ENCODE data around the gene MXRA8. TPM values are rescaled to one million over a fixed set of nuclear protein-coding genes. Genes with fewer than 3 reads are reported as not detected.
"Not testable (repeated sequence)": the region's sequence is repeated elsewhere in the genome, so short reads cannot be mapped to it uniquely, and the experiment has no call there.

MXRA8 gene
- total RNA-seq, 2 experiments from 2014 or later = 0.92 to 0.98 TPM

- ChIA-PET POLR2A (interaction anchor here (0.7 to 5.3 kb wide), 4 partner anchors 10 to 238 kb away, joined by 3 to 48 read pairs (median 6); partner anchors contain the start of genes AURKAIP1 and CCNL2), CTCF (no interaction called here)
- no peak for ATAC-seq
- Mint-ChIP-seq H3K4me3 (no peak overlapping the region), H3K27me3 (no peaks in the 10 kb centered on the region), H3K27ac (no peak overlapping the region), H3K4me1 (ENCODE audit: low read depth) (no peaks in the 10 kb centered on the region), H3K9me3 (no peaks in the 10 kb centered on the region), H3K36me3 (ENCODE audit: low read depth) (peaks cover 44% of the 10 kb centered on the region)
- intact Hi-C loops (cut with micrococcal nuclease) = no loop called here
- DNase-seq = no peak
- no peak for TF ChIP-seq CTCF (IDR thresholded peaks at IDR 0.05)
Measured at GRCh38 chr1:1385931-1386330, 27.6 kb upstream of the MXRA8 start.

GRCh38 chr1:1385339-1385738 is 27.0 kb upstream of the MXRA8 start:
- H3K27ac Mint-ChIP-seq; intact Hi-C loops (cut with micrococcal nuclease); H3K9me3 Mint-ChIP-seq; CTCF ChIA-PET; ATAC-seq; DNase-seq; H3K4me3 Mint-ChIP-seq; H3K4me1 Mint-ChIP-seq (ENCODE audit: low read depth); H3K27me3 Mint-ChIP-seq: not testable (repeated sequence)
- peaks cover 38% of the 10 kb centered on the region for H3K36me3 Mint-ChIP-seq (ENCODE audit: low read depth)
- POLR2A ChIA-PET = interaction anchor here (0.7 to 5.3 kb wide), 3 partner anchors 11 to 239 kb away, joined by 3 to 48 read pairs (median 8); partner anchors contain the start of gene CCNL2

- H3K9me3 Mint-ChIP-seq = no peaks in the 10 kb centered on the region
- H3K36me3 Mint-ChIP-seq (ENCODE audit: low read depth) = peaks cover 6% of the 10 kb centered on the region
- no peak overlapping the region for H3K27ac Mint-ChIP-seq
- no peak for ATAC-seq
- no peak overlapping the region for H3K4me3 Mint-ChIP-seq
- ChIA-PET CTCF (no interaction called here), POLR2A (interaction anchor here (1.1 to 1.4 kb wide), 3 partner anchors 11 to 19 kb away, joined by 3 to 4 read pairs (median 3); no protein-coding TSS in a partner anchor)
- peaks cover 4% of the 10 kb centered on the region for H3K4me1 Mint-ChIP-seq (ENCODE audit: low read depth)
- intact Hi-C loops (cut with micrococcal nuclease) = no loop called here
- no peak for DNase-seq
- TF ChIP-seq CTCF (IDR thresholded peaks at IDR 0.05) = no peak
- H3K27me3 Mint-ChIP-seq = no peaks in the 10 kb centered on the region
Measured at GRCh38 chr1:1381294-1381693, 22.9 kb upstream of the MXRA8 start.

- H3K4me3 Mint-ChIP-seq = no peak overlapping the region
- no peaks in the 10 kb centered on the region for H3K27me3 Mint-ChIP-seq
- intact Hi-C loops (cut with micrococcal nuclease) = no loop called here
- ATAC-seq = no peak
- ChIA-PET CTCF (no interaction called here), POLR2A (interaction anchor here (1.1 to 1.4 kb wide), 3 partner anchors 11 to 19 kb away, joined by 3 to 4 read pairs (median 3); no protein-coding TSS in a partner anchor)
- H3K9me3 Mint-ChIP-seq = no peaks in the 10 kb centered on the region
- no peak for DNase-seq
- no peak overlapping the region for H3K27ac Mint-ChIP-seq
- TF ChIP-seq CTCF (IDR thresholded peaks at IDR 0.05) = no peak
- peaks cover 4% of the 10 kb centered on the region for H3K4me1 Mint-ChIP-seq (ENCODE audit: low read depth)
- peaks cover 2% of the 10 kb centered on the region for H3K36me3 Mint-ChIP-seq (ENCODE audit: low read depth)
Measured at GRCh38 chr1:1380860-1381259, 22.5 kb upstream of the MXRA8 start.

GRCh38 chr1:1377540-1378205 is 19.3 kb upstream of the MXRA8 start:
- Mint-ChIP-seq H3K9me3 (no peaks in the 10 kb centered on the region), H3K27ac (no peak overlapping the region), H3K4me3 (no peak overlapping the region), H3K27me3 (no peaks in the 10 kb centered on the region), H3K36me3 (ENCODE audit: low read depth) (peaks cover 9% of the 10 kb centered on the region), H3K4me1 (ENCODE audit: low read depth) (peaks cover 15% of the 10 kb centered on the region)
- ChIA-PET POLR2A (interaction anchor here (1.1 to 1.2 kb wide), 2 partner anchors 12 to 22 kb away, joined by 3 to 4 read pairs; partner anchors contain the start of gene CCNL2), CTCF (interaction anchor here (1.5 to 1.8 kb wide), 3 partner anchors 22 to 255 kb away, joined by 3 to 6 read pairs (median 6); partner anchors contain the start of gene CCNL2)
- ATAC-seq (no peak), DNase-seq (no peak)
- intact Hi-C loops (cut with micrococcal nuclease) = no loop called here
- no peak for TF ChIP-seq CTCF (IDR thresholded peaks at IDR 0.05)
